ENCODE measurements around the gene UST. TPM values are rescaled to one million over a fixed set of nuclear protein-coding genes. Genes with fewer than 3 reads are reported as not detected.

Gene UST
- total and polyA plus RNA-seq, 2 experiments from 2014 or later = 2.9 to 4.0 TPM

GRCh38 chr6:148927586-148927985 lies 180.8 kb downstream of the UST start:
- Histone ChIP-seq H3K27me3 (no peaks in the 10 kb centered on the region), H3K9me3 (ENCODE audit: low read depth) (no peaks in the 10 kb centered on the region), H3K4me1 (ENCODE audit: low read depth) (peaks cover 8% of the 10 kb centered on the region), H3K27ac (no peak overlapping the region), H3K36me3 (no peaks in the 10 kb centered on the region), H3K4me3 (no peak overlapping the region)
- no peak for TF ChIP-seq CTCF (IDR thresholded peaks at IDR 0.05; ENCODE audit: low read depth, low read length)
- no peak for DNase-seq (ENCODE audit: low read depth in 1 of 2, low spot score in 1 of 2)

- no peaks in the 10 kb centered on the region for H3K9me3 ChIP-seq (ENCODE audit: low read depth)
- no peaks in the 10 kb centered on the region for H3K27me3 ChIP-seq
- H3K36me3 ChIP-seq = no peaks in the 10 kb centered on the region
- no peak overlapping the region for H3K4me3 ChIP-seq
- H3K27ac ChIP-seq = no peak overlapping the region
- H3K4me1 ChIP-seq (ENCODE audit: low read depth) = peaks cover 8% of the 10 kb centered on the region
- no peak for TF ChIP-seq CTCF (IDR thresholded peaks at IDR 0.05; ENCODE audit: low read depth, low read length)
- no peak for DNase-seq (ENCODE audit: low read depth in 1 of 2, low spot score in 1 of 2)
Observed at GRCh38 chr6:148928811-148929210, 182.0 kb downstream of the UST start.

GRCh38 chr6:148932208-148932607 lies 185.4 kb downstream of the UST start:
- H3K9me3 ChIP-seq (ENCODE audit: low read depth) = no peaks in the 10 kb centered on the region
- H3K27me3 ChIP-seq = no peaks in the 10 kb centered on the region
- no peak for DNase-seq (ENCODE audit: low read depth in 1 of 2, low spot score in 1 of 2)
- no peaks in the 10 kb centered on the region for H3K36me3 ChIP-seq
- no peak for TF ChIP-seq CTCF (IDR thresholded peaks at IDR 0.05; ENCODE audit: low read depth, low read length)
- H3K27ac ChIP-seq = no peak overlapping the region
- peaks cover 19% of the 10 kb centered on the region for H3K4me1 ChIP-seq (ENCODE audit: low read depth)
- H3K4me3 ChIP-seq = no peak overlapping the region

GRCh38 chr6:148932731-148933130 lies 185.9 kb downstream of the UST start:
- Histone ChIP-seq H3K4me1 (ENCODE audit: low read depth) (peaks cover 19% of the 10 kb centered on the region), H3K4me3 (no peak overlapping the region), H3K9me3 (ENCODE audit: low read depth) (no peaks in the 10 kb centered on the region), H3K36me3 (no peaks in the 10 kb centered on the region), H3K27me3 (no peaks in the 10 kb centered on the region), H3K27ac (no peak overlapping the region)
- TF ChIP-seq CTCF (IDR thresholded peaks at IDR 0.05; ENCODE audit: low read depth, low read length) = no peak
- peak in 1 of 2 donors; percentile 64 for DNase-seq (ENCODE audit: low read depth in 1 of 2, low spot score in 1 of 2)

GRCh38 chr6:148934539-148934938 lies 187.7 kb downstream of the UST start:
- TF ChIP-seq CTCF (IDR thresholded peaks at IDR 0.05; ENCODE audit: low read depth, low read length) = no peak
- Histone ChIP-seq H3K27ac (peak overlapping the region; percentile 20), H3K9me3 (ENCODE audit: low read depth) (no peaks in the 10 kb centered on the region), H3K36me3 (no peaks in the 10 kb centered on the region), H3K27me3 (no peaks in the 10 kb centered on the region), H3K4me3 (no peak overlapping the region), H3K4me1 (ENCODE audit: low read depth) (peaks cover 19% of the 10 kb centered on the region)
- peak; percentile 50 to 51 for DNase-seq (ENCODE audit: low read depth in 1 of 2, low spot score in 1 of 2)

GRCh38 chr6:148934961-148935360 lies 188.1 kb downstream of the UST start:
- DNase-seq (ENCODE audit: low read depth in 1 of 2, low spot score in 1 of 2) = no peak
- TF ChIP-seq CTCF (IDR thresholded peaks at IDR 0.05; ENCODE audit: low read depth, low read length) = no peak
- H3K27ac ChIP-seq = no peak overlapping the region
- no peak overlapping the region for H3K4me3 ChIP-seq
- H3K36me3 ChIP-seq = no peaks in the 10 kb centered on the region
- H3K27me3 ChIP-seq = no peaks in the 10 kb centered on the region
- H3K4me1 ChIP-seq (ENCODE audit: low read depth) = peaks cover 19% of the 10 kb centered on the region
- H3K9me3 ChIP-seq (ENCODE audit: low read depth) = no peaks in the 10 kb centered on the region

Data from cardiac muscle cell (in vitro differentiated cells and primary cell).